Lower leg skin (tissue), 3 donors: ENCODE results near the gene C8G.

Experiments used
- POLR2A ChIP-seq, 2 donors: fragments of 450-650 bp; IDR thresholded peaks; one replicate each; pipeline ENCODE4 v1.6.1; 2016 to 2017; ENCODE audit warnings: antibody characterized with exemption in 2 of 2, mild to moderate bottlenecking in 1 of 2, moderate library complexity in 1 of 2
- TF ChIP-seq, protein P1 (sequence below), 3 donors: fragments of 450-650 bp; IDR thresholded peaks; one replicate each; pipeline ENCODE4 v1.5.1; 2016; ENCODE audit warnings: antibody characterized with exemption in 3 of 3, mild to moderate bottlenecking in 3 of 3, moderate library complexity in 2 of 3

DNA sequence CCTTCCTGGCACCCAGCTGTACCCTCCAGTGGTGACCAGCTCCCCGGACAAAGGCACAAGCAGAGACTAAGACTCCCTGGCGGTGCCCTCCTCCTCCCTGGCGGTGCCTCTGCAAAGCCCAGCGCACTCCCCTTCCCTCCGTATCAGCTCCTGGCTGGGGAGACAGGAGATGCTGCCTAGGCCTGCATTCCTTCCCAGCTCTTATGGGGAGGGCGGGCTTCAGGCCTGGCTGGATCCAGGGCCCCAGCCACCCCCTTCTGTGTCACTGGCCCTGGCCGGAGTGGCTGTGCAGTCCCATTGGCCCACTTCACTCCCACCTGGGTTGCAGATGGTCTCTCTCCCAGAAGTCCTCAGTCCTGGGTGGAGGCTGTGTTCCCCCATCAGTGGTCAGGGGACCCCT lies 13.4 kb downstream of the C8G start:
- TF ChIP-seq, protein P1, sequence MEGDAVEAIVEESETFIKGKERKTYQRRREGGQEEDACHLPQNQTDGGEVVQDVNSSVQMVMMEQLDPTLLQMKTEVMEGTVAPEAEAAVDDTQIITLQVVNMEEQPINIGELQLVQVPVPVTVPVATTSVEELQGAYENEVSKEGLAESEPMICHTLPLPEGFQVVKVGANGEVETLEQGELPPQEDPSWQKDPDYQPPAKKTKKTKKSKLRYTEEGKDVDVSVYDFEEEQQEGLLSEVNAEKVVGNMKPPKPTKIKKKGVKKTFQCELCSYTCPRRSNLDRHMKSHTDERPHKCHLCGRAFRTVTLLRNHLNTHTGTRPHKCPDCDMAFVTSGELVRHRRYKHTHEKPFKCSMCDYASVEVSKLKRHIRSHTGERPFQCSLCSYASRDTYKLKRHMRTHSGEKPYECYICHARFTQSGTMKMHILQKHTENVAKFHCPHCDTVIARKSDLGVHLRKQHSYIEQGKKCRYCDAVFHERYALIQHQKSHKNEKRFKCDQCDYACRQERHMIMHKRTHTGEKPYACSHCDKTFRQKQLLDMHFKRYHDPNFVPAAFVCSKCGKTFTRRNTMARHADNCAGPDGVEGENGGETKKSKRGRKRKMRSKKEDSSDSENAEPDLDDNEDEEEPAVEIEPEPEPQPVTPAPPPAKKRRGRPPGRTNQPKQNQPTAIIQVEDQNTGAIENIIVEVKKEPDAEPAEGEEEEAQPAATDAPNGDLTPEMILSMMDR (IDR thresholded peaks at IDR 0.05): no peak
- no peak for TF ChIP-seq POLR2A (IDR thresholded peaks at IDR 0.05)
